LNCAP (cell line): ENCODE measurements around the gene AP1M1.

Source experiments
- CTCF ChIP-seq: fragments of 450-650 bp; IDR thresholded peaks from 2 replicates; pipeline ENCODE4 v1.5.1; 2017; ENCODE audit warnings: mild to moderate bottlenecking

The AP1M1 gene

GRCh38 chr19:16229322-16229641 lies 31.6 kb downstream of the AP1M1 start:
- TF ChIP-seq CTCF, result no peak

- TF ChIP-seq CTCF, result no peak
These were observed 34.4 kb downstream of the AP1M1 start for GRCh38 chr19:16232127-16232526.

GRCh38 chr19:16232568-16232967 lies 34.9 kb downstream of the AP1M1 start:
- TF ChIP-seq CTCF, result no peak

GRCh38 chr19:16233081-16233776 lies 35.5 kb downstream of the AP1M1 start:
- no peak for TF ChIP-seq CTCF

GRCh38 chr19:16233836-16234551 lies 36.3 kb downstream of the AP1M1 start:
- no peak for TF ChIP-seq CTCF

- TF ChIP-seq CTCF, result no peak
These were observed 37.1 kb downstream of the AP1M1 start for GRCh38 chr19:16234552-16235445.

- TF ChIP-seq CTCF, result no peak
These were observed 38.3 kb downstream of the AP1M1 start for GRCh38 chr19:16235811-16236652.
